Neuronal stem cell (in vitro differentiated cells): Measurements from ENCODE around the gene BCCIP.

Source experiments
- DNase-seq: peaks from one replicate; pipeline ENCODE4 v3.0.0-alpha.2; 2013; ENCODE audit warnings: low spot score
- H2AFZ ChIP-seq: one replicate; pipeline ENCODE4 v1.6.1; 2013; ENCODE audit warnings: mild to moderate bottlenecking, low read length, inconsistent platforms
- H2AK5ac ChIP-seq: 2 replicates; pipeline ENCODE4 v1.6.1; 2013; ENCODE audit warnings: low read depth, mild to moderate bottlenecking, inconsistent platforms, low read length, moderate library complexity, mixed read lengths
- H2BK120ac ChIP-seq: 2 replicates; pipeline ENCODE4 v1.6.1; 2013; ENCODE audit warnings: low read depth, mild to moderate bottlenecking, inconsistent platforms, low read length, moderate library complexity, mixed read lengths
- H2BK12ac ChIP-seq: one replicate; pipeline ENCODE4 v1.6.1; 2013; ENCODE audit warnings: low read length, inconsistent platforms
- H2BK15ac ChIP-seq: 2 replicates; pipeline ENCODE4 v1.6.1; 2013; ENCODE audit warnings: mild to moderate bottlenecking, low read length, inconsistent platforms, mixed read lengths
- H2BK5ac ChIP-seq: one replicate; pipeline ENCODE4 v1.6.1; 2013; ENCODE audit warnings: inconsistent platforms, mild to moderate bottlenecking, low read length, moderate library complexity
- H3K14ac ChIP-seq: one replicate; pipeline ENCODE4 v1.6.1; 2013; ENCODE audit warnings: low read length, inconsistent platforms
- H3K18ac ChIP-seq: 2 replicates; pipeline ENCODE4 v1.6.1; 2013; ENCODE audit warnings: low read length, inconsistent platforms
- H3K23ac ChIP-seq: 2 replicates; pipeline ENCODE4 v1.6.1; 2013; ENCODE audit warnings: low read depth, mild to moderate bottlenecking, mixed read lengths, low read length, inconsistent platforms; ENCODE audit not compliant: poor library complexity
- H3K27ac ChIP-seq: replicated peaks from 3 replicates; pipeline ENCODE4 v1.5.1; 2013; ENCODE audit warnings: low read length, inconsistent platforms
- H3K27me3 ChIP-seq, 3 experiments: 2 replicates each; pipeline ENCODE4 v1.6.1; 2013; ENCODE audit warnings: low read length in 3 of 3, mild to moderate bottlenecking in 2 of 3, inconsistent platforms in 1 of 3, low read depth in 1 of 3, mixed read lengths in 1 of 3, moderate library complexity in 1 of 3; ENCODE audit not compliant: control insufficient read depth in 3 of 3, insufficient read depth in 3 of 3
- H3K36me3 ChIP-seq, 2 donors: replicated peaks in 1 of 2; 2 replicates each; pipeline ENCODE4 v1.6.1; 2013; ENCODE audit warnings: low read length in 2 of 2; ENCODE audit not compliant: control insufficient read depth in 2 of 2, insufficient read depth in 2 of 2
- H3K4ac ChIP-seq: 2 replicates; pipeline ENCODE4 v1.6.1; 2013; ENCODE audit warnings: inconsistent platforms, mild to moderate bottlenecking, low read length, moderate library complexity
- H3K4me1 ChIP-seq, 2 donors: 1 replicate in 1 of 2; 2 replicates in 1 of 2; pipeline ENCODE4 v1.6.1; 2013; ENCODE audit warnings: low read length in 2 of 2, low read depth in 1 of 2; ENCODE audit not compliant: control insufficient read depth in 2 of 2, insufficient read depth in 1 of 2
- H3K4me2 ChIP-seq: one replicate; pipeline ENCODE4 v1.6.1; 2013; ENCODE audit warnings: mild to moderate bottlenecking, low read length, inconsistent platforms; ENCODE audit not compliant: insufficient read depth, poor library complexity, severe bottlenecking
- H3K4me3 ChIP-seq, 2 donors: 2 replicates each; pipeline ENCODE4 v1.5.1; 2013; ENCODE audit warnings: low read length in 2 of 2, mild to moderate bottlenecking in 2 of 2, inconsistent platforms in 1 of 2, moderate library complexity in 1 of 2
- H3K79me1 ChIP-seq: one replicate; pipeline ENCODE4 v1.6.1; 2013; ENCODE audit warnings: low read depth, mild to moderate bottlenecking, inconsistent platforms, low read length, moderate library complexity
- H3K9ac ChIP-seq: one replicate; pipeline ENCODE4 v1.6.1; 2013; ENCODE audit warnings: mild to moderate bottlenecking, low read depth, low read length, inconsistent platforms; ENCODE audit not compliant: poor library complexity
- H3K9me3 ChIP-seq, 2 donors: replicated peaks in 1 of 2; 2 replicates each; pipeline versions ENCODE3 to v1.6.1; 2013; ENCODE audit warnings: low read length in 2 of 2, mild to moderate bottlenecking in 2 of 2, inconsistent platforms in 1 of 2, low read depth in 1 of 2, mixed read lengths in 1 of 2, moderate library complexity in 1 of 2; ENCODE audit not compliant: control insufficient read depth in 2 of 2, insufficient read depth in 1 of 2
- H4K8ac ChIP-seq: one replicate; pipeline ENCODE4 v1.6.1; 2013; ENCODE audit warnings: low read depth, mild to moderate bottlenecking, inconsistent platforms, low read length, moderate library complexity
- H4K91ac ChIP-seq: one replicate; pipeline ENCODE4 v1.6.1; 2013; ENCODE audit warnings: low read length, low read depth, mild to moderate bottlenecking, inconsistent platforms; ENCODE audit not compliant: poor library complexity
- WGBS, 2 donors: extraction: QIAGEN DNeasy Blood & Tissue Kit; methylation state at CpG; one replicate each; pipeline ENCODE4 v1.1.7; 2013; ENCODE audit warnings: missing lambda C conversion rate in 2 of 2, mixed read lengths in 1 of 2; ENCODE audit not compliant: insufficient read length in 2 of 2, insufficient replicate concordance in 1 of 2; ENCODE audit errors: extremely low coverage in 2 of 2; 5-methylcytosine and 5-hydroxymethylcytosine counted together

Gene BCCIP

GRCh38 chr10:125808047-125808446 lies 15.3 kb upstream of the BCCIP start:
- no peak overlapping the region for H3K27ac ChIP-seq
- no peak overlapping the region for H2BK15ac ChIP-seq
- H2AFZ ChIP-seq = no peak overlapping the region
- H3K4me1 ChIP-seq = no peaks in the 10 kb centered on the region
- no peak overlapping the region for H4K91ac ChIP-seq
- no peak overlapping the region for H3K4me2 ChIP-seq
- no CpG with 5 or more reads among the region's 1 CpG for WGBS, 2 donors
- H3K18ac ChIP-seq = no peak overlapping the region
- DNase-seq = no peak
- H2AK5ac ChIP-seq = no peak overlapping the region
- H3K4ac ChIP-seq = no peak overlapping the region
- H3K9me3 ChIP-seq = peaks cover 0 to 4% of the 10 kb centered on the region in 2 donors
- H2BK120ac ChIP-seq = no peak overlapping the region
- no peak overlapping the region for H3K23ac ChIP-seq
- no peak overlapping the region for H2BK5ac ChIP-seq
- H3K4me3 ChIP-seq = no peak overlapping the region
- H3K9ac ChIP-seq = no peak overlapping the region
- H3K27me3 ChIP-seq = no peaks in the 10 kb centered on the region
- H2BK12ac ChIP-seq = no peak overlapping the region
- H4K8ac ChIP-seq = no peak overlapping the region
- no peak overlapping the region for H3K14ac ChIP-seq
- no peaks in the 10 kb centered on the region for H3K79me1 ChIP-seq
- H3K36me3 ChIP-seq = peaks cover 6 to 70% of the 10 kb centered on the region in 2 donors

GRCh38 chr10:125811251-125811650 lies 12.1 kb upstream of the BCCIP start:
- no peak overlapping the region for H4K91ac ChIP-seq
- H2AK5ac ChIP-seq = no peak overlapping the region
- no peak overlapping the region for H3K23ac ChIP-seq
- no peak overlapping the region for H2BK120ac ChIP-seq
- H3K18ac ChIP-seq = no peak overlapping the region
- WGBS, 2 donors = no CpG with 5 or more reads among the region's 1 CpG
- no peaks in the 10 kb centered on the region for H3K27me3 ChIP-seq
- H4K8ac ChIP-seq = no peak overlapping the region
- H3K4me3 ChIP-seq = no peak overlapping the region
- H3K9ac ChIP-seq = no peak overlapping the region
- DNase-seq = no peak
- no peak overlapping the region for H3K4ac ChIP-seq
- peaks cover 7 to 79% of the 10 kb centered on the region in 2 donors for H3K36me3 ChIP-seq
- peaks cover 0 to 4% of the 10 kb centered on the region in 2 donors for H3K9me3 ChIP-seq
- H3K27ac ChIP-seq = no peak overlapping the region
- H2BK5ac ChIP-seq = no peak overlapping the region
- H3K4me2 ChIP-seq = no peak overlapping the region
- H3K14ac ChIP-seq = no peak overlapping the region
- no peak overlapping the region for H2BK12ac ChIP-seq
- H3K79me1 ChIP-seq = peaks cover 2% of the 10 kb centered on the region
- H3K4me1 ChIP-seq = no peaks in the 10 kb centered on the region
- no peak overlapping the region for H2BK15ac ChIP-seq
- H2AFZ ChIP-seq = no peak overlapping the region

GRCh38 chr10:125812128-125812750 lies 11.1 kb upstream of the BCCIP start:
- Histone ChIP-seq H3K23ac (no peak overlapping the region), H3K36me3 (peaks cover 7 to 71% of the 10 kb centered on the region in 2 donors), H3K4me1 (no peaks in the 10 kb centered on the region), H4K91ac (no peak overlapping the region), H2BK12ac (no peak overlapping the region), H3K14ac (no peak overlapping the region), H3K79me1 (peaks cover 2% of the 10 kb centered on the region), H3K27me3 (no peaks in the 10 kb centered on the region), H4K8ac (no peak overlapping the region), H3K18ac (no peak overlapping the region), H2BK15ac (no peak overlapping the region), H2AK5ac (no peak overlapping the region), H3K9ac (no peak overlapping the region), H3K27ac (no peak overlapping the region), H3K4ac (no peak overlapping the region), H3K4me3 (no peak overlapping the region), H3K9me3 (peaks cover 0 to 4% of the 10 kb centered on the region in 2 donors), H3K4me2 (no peak overlapping the region), H2AFZ (no peak overlapping the region), H2BK5ac (no peak overlapping the region), H2BK120ac (no peak overlapping the region)
- DNase-seq = no peak
- WGBS, 2 donors = no CpG with 5 or more reads among the region's 1 CpG

- no CpG with 5 or more reads among the region's 1 CpG for WGBS, 2 donors
- Histone ChIP-seq H3K4me1 (no peaks in the 10 kb centered on the region), H2AK5ac (no peak overlapping the region), H3K9me3 (no peaks in the 10 kb centered on the region), H3K27ac (no peak overlapping the region), H2AFZ (no peak overlapping the region), H3K18ac (no peak overlapping the region), H3K27me3 (no peaks in the 10 kb centered on the region), H3K23ac (no peak overlapping the region), H4K91ac (no peak overlapping the region), H3K4me2 (no peak overlapping the region), H2BK15ac (no peak overlapping the region), H4K8ac (no peak overlapping the region), H2BK12ac (no peak overlapping the region), H2BK120ac (no peak overlapping the region), H3K79me1 (peaks cover 2% of the 10 kb centered on the region), H3K9ac (no peak overlapping the region), H3K36me3 (peaks cover 7 to 50% of the 10 kb centered on the region in 2 donors), H2BK5ac (no peak overlapping the region), H3K14ac (no peak overlapping the region), H3K4me3 (no peak overlapping the region), H3K4ac (no peak overlapping the region)
- DNase-seq = no peak
Measured at GRCh38 chr10:125815764-125816163, 7.6 kb upstream of the BCCIP start.
